Cardiac fibroblast (primary cell): Measurements from ENCODE around the gene N4BP2L1.
A peak's percentile ranks its signal among the peaks of the same experiment; 100 is the strongest.

Source experiments
- DNase-seq, 2 donors: peaks; one replicate each; pipeline versions ENCODE4 v3.0.0 to v3.0.0-alpha.2; 2010; ENCODE audit warnings: low read depth in 2 of 2
- H3K4me3 ChIP-seq, 2 donors: replicated peaks in 1 of 2; 1 replicate in 1 of 2; 2 replicates in 1 of 2; pipeline ENCODE4 v1.5.1; 2011; ENCODE audit warnings: low read depth in 2 of 2, low read length in 2 of 2, mild to moderate bottlenecking in 2 of 2, moderate library complexity in 1 of 2
- CTCF ChIP-seq: IDR thresholded peaks from one replicate; pipeline ENCODE4 v1.5.1; 2011; ENCODE audit warnings: low read depth, mild to moderate bottlenecking, low read length, inconsistent platforms

The N4BP2L1 gene

GRCh38 chr13:32415019-32415418, 12.9 kb downstream of the N4BP2L1 start:
- DNase-seq = peak; percentile 26 to 36

DNA sequence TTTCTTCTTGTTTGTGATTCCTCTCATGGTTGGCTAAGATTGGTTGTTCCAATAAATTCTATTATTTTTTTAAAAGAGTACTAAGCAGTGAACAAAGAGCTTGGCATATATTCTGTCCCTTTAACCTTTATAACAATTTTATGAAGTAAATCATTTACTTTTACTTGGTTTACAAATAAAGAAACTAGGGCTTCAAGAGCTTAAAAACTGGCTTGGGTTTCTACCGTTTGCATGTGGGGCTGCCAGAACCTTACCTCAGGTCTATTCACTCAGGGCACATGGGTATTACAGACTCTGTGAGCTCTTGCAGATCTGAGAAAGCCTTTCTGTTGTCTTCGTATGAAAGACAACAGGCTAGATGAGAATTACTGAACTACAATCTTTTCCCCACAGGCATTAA, 13.3 kb downstream of the N4BP2L1 start:
- no peak for DNase-seq

More at GRCh38 chr13:32415019-32415418, 12.9 kb downstream of the N4BP2L1 start:
- TF ChIP-seq CTCF = peak; percentile 82
- no peak overlapping the region for H3K4me3 ChIP-seq

GRCh38 chr13:32413284-32413683, 14.6 kb downstream of the N4BP2L1 start:
- DNase-seq = no peak
- H3K4me3 ChIP-seq = no peak overlapping the region
- no peak for TF ChIP-seq CTCF

More for the DNA sequence above, 13.3 kb downstream of the N4BP2L1 start:
- TF ChIP-seq CTCF = no peak
- no peak overlapping the region for H3K4me3 ChIP-seq

DNA sequence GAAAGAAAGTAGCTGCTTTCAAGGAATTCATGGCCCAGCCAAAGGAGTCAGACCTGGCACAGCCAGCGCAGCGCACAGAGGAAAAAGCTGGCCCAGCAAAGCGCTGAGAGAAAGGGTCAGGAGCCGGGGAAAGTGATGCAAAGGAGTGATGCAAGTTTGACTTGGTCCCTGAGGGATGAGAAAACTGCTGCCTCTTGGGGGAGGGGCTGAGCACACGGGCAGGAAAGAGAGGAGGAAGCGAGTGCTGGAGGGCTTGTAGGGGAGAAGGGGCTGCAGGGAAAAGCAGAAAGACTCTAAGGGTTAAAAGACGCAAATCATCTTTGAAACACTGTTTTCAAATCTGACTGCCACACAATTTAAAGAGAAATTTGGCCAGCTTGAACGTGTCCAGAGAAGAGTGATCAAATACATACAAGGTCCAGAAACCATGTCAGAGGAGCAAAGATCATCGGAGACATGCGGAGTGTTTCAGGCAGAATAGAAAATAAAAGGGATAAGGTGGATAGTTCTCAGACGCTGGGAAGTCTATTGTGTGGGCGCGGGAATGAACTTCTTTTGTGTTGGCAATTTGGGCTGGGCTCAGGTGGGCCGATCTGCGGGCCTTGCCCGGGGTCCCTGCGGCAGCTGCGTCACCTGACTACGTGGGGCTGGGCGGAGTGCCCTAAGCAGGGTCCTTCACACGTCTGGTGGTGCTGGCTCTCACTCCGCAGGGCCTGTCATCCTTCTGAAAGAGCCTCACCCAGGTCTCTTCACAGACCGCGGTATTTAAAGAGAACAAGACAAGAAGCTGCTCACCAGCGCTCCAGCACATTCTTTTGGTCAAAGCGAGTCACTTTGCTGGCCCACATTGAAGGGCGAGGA, 18.1 kb downstream of the N4BP2L1 start:
- peak overlapping the region in 1 of 2 donors; percentile 35 for H3K4me3 ChIP-seq
- peak; percentile 87 for DNase-seq
- TF ChIP-seq CTCF = no peak

GRCh38 chr13:32409001-32409313, 19.0 kb downstream of the N4BP2L1 start:
- no peak overlapping the region for H3K4me3 ChIP-seq
- no peak for TF ChIP-seq CTCF
- DNase-seq = no peak

DNA sequence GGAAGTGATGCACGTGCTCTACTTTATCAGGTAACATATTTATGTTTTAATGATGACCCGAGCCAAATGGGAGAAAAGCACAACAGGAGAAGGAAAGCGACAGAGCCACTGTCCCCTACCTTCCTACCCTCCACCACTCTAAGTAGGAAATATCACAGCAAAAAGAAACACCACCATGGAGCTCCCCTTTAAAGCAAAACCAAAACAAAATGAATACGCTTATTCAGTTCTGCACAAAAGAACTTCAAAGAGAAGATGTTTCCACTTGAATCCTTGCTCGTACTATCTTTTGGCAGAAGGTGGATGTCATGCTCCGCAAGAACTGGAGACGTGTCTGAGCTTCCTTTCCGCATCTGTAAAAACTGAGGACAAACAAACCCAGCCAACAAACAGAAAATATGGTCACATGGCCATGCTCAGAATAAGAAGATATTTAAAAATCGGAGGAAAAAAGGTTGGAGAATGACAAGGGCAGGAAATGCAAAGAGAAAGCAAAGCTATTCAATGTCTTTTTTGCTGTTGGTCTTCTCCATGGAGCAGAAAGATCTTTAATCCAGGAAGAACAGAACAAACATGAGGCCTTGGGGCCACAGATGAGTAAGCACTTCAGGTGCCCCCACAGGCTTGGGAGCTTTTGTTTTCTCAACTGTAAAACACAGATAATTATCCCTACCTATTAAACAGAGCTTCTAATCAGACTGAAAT, 19.5 kb downstream of the N4BP2L1 start:
- TF ChIP-seq CTCF = no peak
- no peak for DNase-seq
- no peak overlapping the region for H3K4me3 ChIP-seq
